ENCODE data around the gene MDH2. TPM values are rescaled to one million over a fixed set of nuclear protein-coding genes. Genes with fewer than 3 reads are reported as not detected.

Gene MDH2
- total and polyA plus RNA-seq, 2 experiments from 2014 or later, result 150 to 180 TPM

DNA sequence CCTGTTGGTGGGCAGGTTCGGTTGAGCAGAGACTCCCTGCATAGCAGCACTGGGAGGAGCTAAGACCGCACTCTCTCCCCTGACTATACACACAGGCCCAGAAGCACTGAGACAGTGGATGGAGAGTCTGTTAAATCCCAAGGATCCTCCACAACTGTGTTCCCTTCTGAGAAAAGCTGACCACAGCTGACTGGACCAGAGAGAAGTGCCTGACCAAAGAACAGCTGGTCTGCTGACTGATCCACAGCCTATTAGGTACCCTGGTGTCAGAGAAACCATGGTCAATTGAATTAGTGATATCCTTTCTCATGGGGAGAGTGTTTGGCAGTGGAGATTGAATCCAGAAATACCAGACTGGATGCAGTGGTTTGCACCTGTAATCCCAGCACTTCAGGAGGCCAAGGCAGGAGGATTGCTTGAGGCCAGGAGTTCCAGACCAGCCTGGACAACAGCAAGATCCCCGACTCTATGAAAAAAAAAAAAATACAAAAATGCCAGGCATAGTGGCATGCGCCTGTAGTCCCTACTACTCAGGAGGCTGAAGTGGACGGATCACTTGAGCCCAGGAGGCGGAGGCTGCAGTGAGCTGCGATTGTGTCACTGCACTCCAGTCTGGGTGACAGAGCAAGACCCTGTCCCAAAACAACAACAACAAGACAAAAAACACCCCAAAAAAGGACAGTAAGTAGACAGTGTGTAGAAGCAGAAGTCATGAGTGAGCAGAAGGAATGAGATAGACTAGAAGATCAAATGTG lies 25.7 kb upstream of the MDH2 start:
- no peak for ATAC-seq
- H3K4me3 Mint-ChIP-seq, result no peak overlapping the region
- H3K27ac Mint-ChIP-seq, result no peak overlapping the region
- Histone ChIP-seq H3F3A (replicated peaks; ENCODE audit: low read depth) (no peaks in the 10 kb centered on the region), H3K9me2 (ENCODE audit: insufficient read depth) (no peaks in the 10 kb centered on the region), H3K36me3 (ENCODE audit: insufficient read depth) (no peaks in the 10 kb centered on the region), H2AFZ (no peak overlapping the region), H3K4me3 (no peak overlapping the region), H3K4me2 (no peak overlapping the region), H3K79me2 (replicated peaks; ENCODE audit: insufficient read depth) (no peaks in the 10 kb centered on the region), H4K20me1 (replicated peaks; ENCODE audit: insufficient read depth) (no peaks in the 10 kb centered on the region; the same call in 1 of the 2 replicates), H3K27ac (ENCODE audit: low read depth) (no peak overlapping the region), H3K4me1 (ENCODE audit: insufficient read depth) (no peaks in the 10 kb centered on the region), H3K27me3 (ENCODE audit: insufficient read depth) (no peaks in the 10 kb centered on the region)
- no peaks in the 10 kb centered on the region; the same call in 2 of the 3 replicates for H3K9me3 Mint-ChIP-seq
- H3K36me3 Mint-ChIP-seq (ENCODE audit: low read depth), result peaks cover 32% of the 10 kb centered on the region
- TF ChIP-seq CREB1 (CRISPR knock-in tag; IDR thresholded peaks at IDR 0.05; ENCODE audit: low read depth) (no peak), ZNF331 (CRISPR knock-in tag; IDR thresholded peaks at IDR 0.05; ENCODE audit: low read depth) (no peak), NANOG (IDR thresholded peaks at IDR 0.05; ENCODE audit: borderline replicate concordance) (no peak)
- TF ChIP-seq, protein P1, sequence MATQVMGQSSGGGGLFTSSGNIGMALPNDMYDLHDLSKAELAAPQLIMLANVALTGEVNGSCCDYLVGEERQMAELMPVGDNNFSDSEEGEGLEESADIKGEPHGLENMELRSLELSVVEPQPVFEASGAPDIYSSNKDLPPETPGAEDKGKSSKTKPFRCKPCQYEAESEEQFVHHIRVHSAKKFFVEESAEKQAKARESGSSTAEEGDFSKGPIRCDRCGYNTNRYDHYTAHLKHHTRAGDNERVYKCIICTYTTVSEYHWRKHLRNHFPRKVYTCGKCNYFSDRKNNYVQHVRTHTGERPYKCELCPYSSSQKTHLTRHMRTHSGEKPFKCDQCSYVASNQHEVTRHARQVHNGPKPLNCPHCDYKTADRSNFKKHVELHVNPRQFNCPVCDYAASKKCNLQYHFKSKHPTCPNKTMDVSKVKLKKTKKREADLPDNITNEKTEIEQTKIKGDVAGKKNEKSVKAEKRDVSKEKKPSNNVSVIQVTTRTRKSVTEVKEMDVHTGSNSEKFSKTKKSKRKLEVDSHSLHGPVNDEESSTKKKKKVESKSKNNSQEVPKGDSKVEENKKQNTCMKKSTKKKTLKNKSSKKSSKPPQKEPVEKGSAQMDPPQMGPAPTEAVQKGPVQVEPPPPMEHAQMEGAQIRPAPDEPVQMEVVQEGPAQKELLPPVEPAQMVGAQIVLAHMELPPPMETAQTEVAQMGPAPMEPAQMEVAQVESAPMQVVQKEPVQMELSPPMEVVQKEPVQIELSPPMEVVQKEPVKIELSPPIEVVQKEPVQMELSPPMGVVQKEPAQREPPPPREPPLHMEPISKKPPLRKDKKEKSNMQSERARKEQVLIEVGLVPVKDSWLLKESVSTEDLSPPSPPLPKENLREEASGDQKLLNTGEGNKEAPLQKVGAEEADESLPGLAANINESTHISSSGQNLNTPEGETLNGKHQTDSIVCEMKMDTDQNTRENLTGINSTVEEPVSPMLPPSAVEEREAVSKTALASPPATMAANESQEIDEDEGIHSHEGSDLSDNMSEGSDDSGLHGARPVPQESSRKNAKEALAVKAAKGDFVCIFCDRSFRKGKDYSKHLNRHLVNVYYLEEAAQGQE (IDR thresholded peaks at IDR 0.05; ENCODE audit: unreplicated experiment), result no peak
- no peak for DNase-seq (ENCODE audit: low spot score)
- H3K4me1 Mint-ChIP-seq, result peaks cover 3% of the 10 kb centered on the region; the same call in 1 of the 3 replicates
- peaks cover 3% of the 10 kb centered on the region for H3K27me3 Mint-ChIP-seq (ENCODE audit: insufficient read depth, low read depth, poor library complexity)

DNA sequence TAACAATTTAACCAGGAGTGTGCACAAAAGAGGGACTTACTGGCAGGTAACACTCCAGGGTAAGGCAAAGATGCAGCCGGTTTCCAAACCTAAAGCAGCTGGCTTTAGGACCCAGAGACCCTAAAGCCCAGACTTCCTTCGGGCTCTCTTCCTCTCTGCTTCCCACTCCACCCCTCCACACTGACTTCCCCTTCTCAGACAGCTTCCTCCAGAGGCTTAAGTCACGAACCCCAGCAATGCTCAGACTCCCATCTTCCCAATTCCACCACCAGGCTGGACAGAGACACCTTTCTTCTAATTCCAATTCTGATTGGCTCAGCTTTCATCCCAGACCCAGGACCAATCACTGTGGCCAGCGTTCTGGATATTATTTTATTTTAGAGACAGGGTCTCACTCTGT lies 24.9 kb upstream of the MDH2 start:
- no peaks in the 10 kb centered on the region for H3K4me1 ChIP-seq (ENCODE audit: insufficient read depth)
- Mint-ChIP-seq H3K27me3 (ENCODE audit: insufficient read depth, low read depth, poor library complexity) (peaks cover 3% of the 10 kb centered on the region), H3K4me3 (no peak overlapping the region), H3K36me3 (ENCODE audit: low read depth) (peaks cover 28% of the 10 kb centered on the region), H3K27ac (peak overlapping the region; percentile 46; the same call in 1 of the 2 replicates), H3K4me1 (peaks cover 3% of the 10 kb centered on the region; the same call in 1 of the 3 replicates), H3K9me3 (no peaks in the 10 kb centered on the region; the same call in 2 of the 3 replicates)
- H3K4me3 ChIP-seq, result no peak overlapping the region
- TF ChIP-seq ZNF331 (CRISPR knock-in tag; IDR thresholded peaks at IDR 0.05; ENCODE audit: low read depth), result no peak
- TF ChIP-seq EZH2 (IDR thresholded peaks at IDR 0.05; ENCODE audit: low read depth, unreplicated experiment), result no peak
- TF ChIP-seq, protein P1 (IDR thresholded peaks at IDR 0.05; ENCODE audit: unreplicated experiment), result no peak
- TF ChIP-seq, protein P2, sequence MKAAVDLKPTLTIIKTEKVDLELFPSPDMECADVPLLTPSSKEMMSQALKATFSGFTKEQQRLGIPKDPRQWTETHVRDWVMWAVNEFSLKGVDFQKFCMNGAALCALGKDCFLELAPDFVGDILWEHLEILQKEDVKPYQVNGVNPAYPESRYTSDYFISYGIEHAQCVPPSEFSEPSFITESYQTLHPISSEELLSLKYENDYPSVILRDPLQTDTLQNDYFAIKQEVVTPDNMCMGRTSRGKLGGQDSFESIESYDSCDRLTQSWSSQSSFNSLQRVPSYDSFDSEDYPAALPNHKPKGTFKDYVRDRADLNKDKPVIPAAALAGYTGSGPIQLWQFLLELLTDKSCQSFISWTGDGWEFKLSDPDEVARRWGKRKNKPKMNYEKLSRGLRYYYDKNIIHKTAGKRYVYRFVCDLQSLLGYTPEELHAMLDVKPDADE (IDR thresholded peaks at IDR 0.05), result no peak
- TF ChIP-seq JUNB (IDR thresholded peaks at IDR 0.05; ENCODE audit: unreplicated experiment), result no peak
- TF ChIP-seq, protein P3, sequence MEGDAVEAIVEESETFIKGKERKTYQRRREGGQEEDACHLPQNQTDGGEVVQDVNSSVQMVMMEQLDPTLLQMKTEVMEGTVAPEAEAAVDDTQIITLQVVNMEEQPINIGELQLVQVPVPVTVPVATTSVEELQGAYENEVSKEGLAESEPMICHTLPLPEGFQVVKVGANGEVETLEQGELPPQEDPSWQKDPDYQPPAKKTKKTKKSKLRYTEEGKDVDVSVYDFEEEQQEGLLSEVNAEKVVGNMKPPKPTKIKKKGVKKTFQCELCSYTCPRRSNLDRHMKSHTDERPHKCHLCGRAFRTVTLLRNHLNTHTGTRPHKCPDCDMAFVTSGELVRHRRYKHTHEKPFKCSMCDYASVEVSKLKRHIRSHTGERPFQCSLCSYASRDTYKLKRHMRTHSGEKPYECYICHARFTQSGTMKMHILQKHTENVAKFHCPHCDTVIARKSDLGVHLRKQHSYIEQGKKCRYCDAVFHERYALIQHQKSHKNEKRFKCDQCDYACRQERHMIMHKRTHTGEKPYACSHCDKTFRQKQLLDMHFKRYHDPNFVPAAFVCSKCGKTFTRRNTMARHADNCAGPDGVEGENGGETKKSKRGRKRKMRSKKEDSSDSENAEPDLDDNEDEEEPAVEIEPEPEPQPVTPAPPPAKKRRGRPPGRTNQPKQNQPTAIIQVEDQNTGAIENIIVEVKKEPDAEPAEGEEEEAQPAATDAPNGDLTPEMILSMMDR (conservative IDR thresholded peaks at IDR 0.05; ENCODE audit: low read depth in 2 of 2), result no peak
- TF ChIP-seq EZH2phosphoT487 (IDR thresholded peaks at IDR 0.05; ENCODE audit: unreplicated experiment), result no peak
- no peak for TF ChIP-seq POLR2AphosphoS5 (IDR thresholded peaks at IDR 0.05; ENCODE audit: low read depth)
- H4K20me1 ChIP-seq (replicated peaks; ENCODE audit: insufficient read depth), result no peaks in the 10 kb centered on the region; the same call in 1 of the 2 replicates
- peak; percentile 66 for ATAC-seq
- DNase-seq (ENCODE audit: low spot score), result peak; percentile 36
- H3K9me2 ChIP-seq (ENCODE audit: insufficient read depth), result no peaks in the 10 kb centered on the region
- no peaks in the 10 kb centered on the region for H3K36me3 ChIP-seq (ENCODE audit: insufficient read depth)
- no peaks in the 10 kb centered on the region for H3F3A ChIP-seq (replicated peaks; ENCODE audit: low read depth)
- H3K27me3 ChIP-seq (ENCODE audit: insufficient read depth), result no peaks in the 10 kb centered on the region
- H3K4me2 ChIP-seq, result no peak overlapping the region
- no peak overlapping the region for H2AFZ ChIP-seq
- no peak overlapping the region for H3K27ac ChIP-seq (ENCODE audit: low read depth)
- no peaks in the 10 kb centered on the region for H3K79me2 ChIP-seq (replicated peaks; ENCODE audit: insufficient read depth)
